Tibial nerve (tissue), 4 donors: ENCODE results near the gene GAS5.

Experiments used
- CTCF ChIP-seq, 5 experiments: fragments of 200-600 bp in 3 of 5; fragments of 450-650 bp in 2 of 5; sonication (generic) in 3 of 5; IDR thresholded peaks; one replicate each; pipeline ENCODE4 v1.5.1; 2016 to 2019; ENCODE audit warnings: antibody characterized with exemption in 5 of 5, mild to moderate bottlenecking in 3 of 5, moderate library complexity in 2 of 5
- EP300 ChIP-seq, 2 donors: sonication (generic); formaldehyde crosslinking; IDR thresholded peaks; one replicate each; pipeline ENCODE4 v1.6.1; 2017; ENCODE audit warnings: antibody characterized with exemption in 2 of 2, mild to moderate bottlenecking in 1 of 2
- POLR2A ChIP-seq, 2 donors: fragments of 450-650 bp; IDR thresholded peaks; one replicate each; pipeline ENCODE4 v1.6.1; 2017; ENCODE audit warnings: antibody characterized with exemption in 2 of 2, mild to moderate bottlenecking in 2 of 2, moderate library complexity in 2 of 2

- TF ChIP-seq CTCF (IDR thresholded peaks at IDR 0.05) (no peak), EP300 (IDR thresholded peaks at IDR 0.05) (no peak), POLR2A (IDR thresholded peaks at IDR 0.05) (no peak)
These were observed 5.0 kb downstream of the GAS5 start for GRCh38 chr1:173862769-173863223.
